HG03432 (cell line): ENCODE results near the gene DDX39B.
"Not testable (repeated sequence)": the region's sequence is repeated elsewhere in the genome, so short reads cannot be mapped to it uniquely, and the experiment has no call there.

Source experiments
- ATAC-seq: cut with Tn5 transposase; IDR thresholded peaks from one replicate; pipeline ENCODE4 v1.9.1; 2021; ENCODE audit warnings: mild to moderate bottlenecking, moderate library complexity; ENCODE audit not compliant: unreplicated experiment

The DDX39B gene

DNA sequence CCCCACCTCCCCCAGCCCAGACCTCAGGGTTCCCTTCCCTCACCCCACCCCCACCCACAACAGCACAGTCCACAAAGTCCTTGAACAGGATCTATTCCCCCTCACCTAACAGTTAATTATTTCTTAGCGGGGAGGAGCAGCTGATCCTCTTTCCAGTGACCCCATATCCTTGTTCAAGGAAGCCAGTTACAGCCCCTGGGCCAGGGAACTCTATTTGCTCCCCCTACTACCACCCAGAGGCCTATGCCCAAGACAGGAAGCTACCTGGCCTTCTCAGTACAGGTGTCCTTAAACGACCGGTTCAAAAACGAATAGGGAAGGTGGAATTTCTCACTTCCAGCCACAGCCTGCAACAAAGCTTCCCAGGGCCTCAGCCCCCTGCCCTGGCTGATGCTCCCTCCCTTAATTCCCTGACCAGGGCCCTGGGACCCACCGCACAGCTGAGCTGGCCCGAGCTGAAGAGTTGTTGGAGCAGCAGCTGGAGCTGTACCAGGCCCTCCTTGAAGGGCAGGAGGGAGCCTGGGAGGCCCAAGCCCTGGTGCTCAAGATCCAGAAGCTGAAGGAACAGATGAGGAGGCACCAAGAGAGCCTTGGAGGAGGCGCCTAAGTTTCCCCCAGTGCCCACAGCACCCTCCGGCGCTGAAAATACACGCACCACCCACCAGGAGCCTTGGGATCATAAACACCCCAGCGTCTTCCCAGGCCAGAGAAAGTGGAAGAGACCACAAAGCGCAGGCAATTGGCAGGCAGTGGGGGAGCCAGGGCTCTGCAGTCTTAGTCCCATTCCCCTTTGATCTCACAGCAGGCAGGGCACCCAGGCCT is 12.3 kb downstream of the DDX39B start:
- ATAC-seq = no peak

GRCh38 chr6:31528821-31529328 is 12.9 kb downstream of the DDX39B start, which contains the start of gene MCCD1:
Gene MCCD1, plus strand, starts transcription at chr6:31528962. Its CDS starts 53 bp downstream, at chr6:31529015.
- ATAC-seq = no peak

GRCh38 chr6:31528307-31528777 is 13.5 kb downstream of the DDX39B start:
- no peak for ATAC-seq

GRCh38 chr6:31525932-31526591 is 15.7 kb downstream of the DDX39B start:
- no peak for ATAC-seq

DNA sequence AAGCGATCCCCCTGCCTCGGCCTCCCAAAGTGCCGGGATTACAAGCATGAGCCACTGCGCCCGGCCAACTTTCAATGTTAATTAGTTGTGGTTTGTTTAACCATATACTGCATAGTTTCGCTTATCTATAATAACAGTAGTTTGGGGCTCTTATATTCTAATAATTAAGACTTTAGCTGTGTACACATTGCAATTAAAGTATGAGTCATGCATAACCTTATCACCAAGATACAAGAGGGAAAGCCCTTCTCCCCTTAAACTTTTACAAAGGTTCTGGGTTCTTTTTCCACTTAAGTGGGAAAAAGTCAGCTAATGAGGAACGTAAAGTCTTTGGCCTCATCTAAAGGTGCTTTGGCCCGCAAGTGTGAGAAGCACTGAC is 16.3 kb downstream of the DDX39B start:
- ATAC-seq = no peak

DNA sequence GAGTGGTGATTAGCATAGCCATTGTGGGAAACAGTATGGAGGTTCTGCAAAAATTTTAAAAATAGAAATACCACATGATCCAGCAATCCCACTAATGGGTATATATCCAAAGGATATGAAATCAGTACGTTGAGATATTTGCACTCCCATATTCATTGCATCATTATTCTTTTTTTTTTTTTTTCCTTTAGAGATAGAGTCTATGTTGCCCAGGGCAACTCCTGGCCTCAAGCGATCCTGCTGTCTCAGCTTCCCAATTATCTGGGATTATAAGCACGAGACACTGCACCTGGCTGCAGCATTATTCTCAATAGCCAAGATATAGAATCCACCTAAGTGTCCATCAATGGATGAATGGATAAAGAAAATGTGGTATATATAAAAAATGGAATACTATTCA is 20.0 kb downstream of the DDX39B start:
- ATAC-seq = no peak

GRCh38 chr6:31513456-31514165 is 28.2 kb downstream of the DDX39B start:
- ATAC-seq = no peak

DNA sequence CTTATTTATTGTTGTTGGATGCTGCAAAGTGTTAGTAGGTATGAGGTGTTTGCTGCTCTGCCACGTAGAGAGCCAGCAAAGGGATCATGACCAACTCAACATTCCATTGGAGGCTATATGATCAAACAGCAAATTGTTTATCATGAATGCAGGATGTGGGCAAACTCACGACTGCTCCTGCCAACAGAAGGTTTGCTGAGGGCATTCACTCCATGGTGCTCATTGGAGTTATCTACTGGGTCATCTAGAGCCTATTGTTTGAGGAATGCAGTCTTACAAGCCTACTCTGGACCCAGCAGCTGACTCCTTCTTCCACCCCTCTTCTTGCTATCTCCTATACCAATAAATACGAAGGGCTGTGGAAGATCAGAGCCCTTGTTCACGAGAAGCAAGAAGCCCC is 31.8 kb downstream of the DDX39B start:
- ATAC-seq = no peak

GRCh38 chr6:31509036-31509435 is 32.8 kb downstream of the DDX39B start:
- not testable (repeated sequence) for ATAC-seq

DNA sequence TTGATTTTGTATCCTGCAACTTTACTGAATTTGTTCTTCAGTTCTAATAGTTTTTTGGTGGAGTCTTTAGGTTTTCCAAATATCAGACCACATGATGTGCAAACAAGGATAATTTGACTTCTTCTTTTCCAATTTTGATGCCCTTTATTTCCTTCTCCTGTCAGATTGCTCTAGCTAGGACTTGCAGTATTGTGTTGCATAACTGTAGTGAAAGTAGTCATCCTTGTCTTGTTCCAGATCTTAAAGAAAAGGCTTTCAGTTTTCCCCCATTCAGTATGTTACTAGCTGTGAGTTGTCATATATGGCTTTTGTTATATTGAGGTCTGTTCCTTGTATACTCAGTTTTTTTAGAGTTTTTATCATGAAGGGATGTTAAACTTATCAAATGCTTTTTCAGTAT is 39.2 kb downstream of the DDX39B start:
- no peak for ATAC-seq

DNA sequence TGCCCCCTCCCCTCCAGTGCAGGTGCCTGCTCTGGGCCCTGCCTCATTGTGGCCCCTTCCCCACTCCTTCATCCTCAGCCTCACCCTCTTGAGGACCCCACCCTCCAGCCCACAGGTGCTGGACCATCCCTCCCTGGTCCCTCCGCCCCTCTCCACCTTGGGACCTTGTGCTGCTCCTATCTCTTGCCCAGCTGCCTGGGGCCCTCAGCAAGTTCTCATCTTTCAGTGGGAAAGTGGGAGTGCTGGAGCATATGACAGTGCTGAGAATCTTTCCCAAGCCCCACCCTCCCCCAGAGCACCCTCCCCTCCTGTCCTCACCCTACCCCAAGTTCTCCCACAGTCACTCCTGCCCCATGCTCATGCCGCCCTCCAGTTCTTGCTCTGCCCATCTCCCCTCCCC is 42.2 kb downstream of the DDX39B start:
- ATAC-seq = not testable (repeated sequence)

DNA sequence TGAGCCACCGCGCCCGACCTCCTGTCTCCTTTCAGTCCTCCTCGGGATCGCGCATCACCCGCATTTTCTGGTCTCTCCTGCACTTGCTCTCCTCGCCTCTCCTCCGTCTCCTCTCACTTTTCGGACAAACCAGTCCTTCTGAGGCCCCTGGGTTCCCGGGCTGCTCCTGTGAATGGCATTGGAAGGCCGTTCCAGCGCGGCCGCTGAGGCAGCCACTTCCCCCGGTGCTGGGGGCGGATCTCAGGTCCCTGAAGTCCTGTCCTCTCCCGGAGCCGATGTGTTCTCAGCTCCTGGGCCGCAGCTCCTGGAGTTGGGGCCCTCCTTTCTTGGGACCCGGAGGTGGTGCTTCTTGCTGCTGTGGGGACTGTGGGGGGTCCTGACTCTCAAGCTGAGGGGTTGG is 43.1 kb downstream of the DDX39B start:
- no peak for ATAC-seq

GRCh38 chr6:31497531-31498476 is 44.0 kb downstream of the DDX39B start, which contains the start of gene MICB:
Gene MICB, plus strand, starts transcription at chr6:31498145. Its CDS starts 49 bp downstream, at chr6:31498194.
- peak; percentile 50 for ATAC-seq

GRCh38 chr6:31496826-31497225 is 45.0 kb downstream of the DDX39B start:
- ATAC-seq = not testable (repeated sequence)

- no peak for ATAC-seq
These were observed 46.2 kb downstream of the DDX39B start for GRCh38 chr6:31495580-31495979.

DNA sequence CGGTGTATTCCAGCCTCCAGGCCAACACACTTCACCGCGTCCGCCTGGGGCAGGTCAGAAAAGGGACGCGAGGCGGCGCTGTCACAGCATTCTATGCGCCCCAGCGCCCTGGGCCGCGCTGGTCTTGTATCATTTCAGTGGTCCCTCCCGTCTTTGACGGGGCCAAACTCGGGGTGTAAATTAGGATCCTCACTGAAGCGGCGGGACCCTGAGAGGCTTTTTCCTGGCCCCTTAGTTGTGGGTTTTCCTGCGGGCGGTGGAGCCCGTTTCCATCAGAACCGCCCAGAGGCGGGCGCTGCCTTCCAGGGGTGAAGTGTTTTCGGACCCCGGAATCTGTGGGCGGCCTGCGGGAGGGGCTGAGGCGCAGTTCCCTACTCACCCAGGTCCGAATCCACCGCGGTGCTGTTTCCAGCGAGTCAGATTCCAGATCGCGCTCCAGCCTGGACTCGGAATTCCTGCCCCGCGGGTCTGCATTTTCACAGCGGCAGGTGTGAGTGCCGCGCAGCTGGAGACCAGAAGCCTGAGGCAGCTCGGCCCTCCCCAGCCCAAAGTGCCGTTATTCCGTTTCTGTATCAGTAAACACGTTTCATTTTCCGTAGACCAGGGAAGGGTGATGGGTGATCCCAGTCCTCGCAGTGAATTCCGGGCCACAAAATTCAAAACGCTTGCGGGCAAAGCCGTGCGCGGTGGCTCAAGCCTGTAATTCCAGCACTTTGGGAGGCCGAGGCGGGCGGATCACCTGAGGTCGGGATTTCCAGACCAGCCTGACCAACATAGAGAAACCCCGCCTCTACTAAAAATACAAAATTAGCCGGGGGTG is 47.7 kb downstream of the DDX39B start:
- ATAC-seq = peak; percentile 55

DNA sequence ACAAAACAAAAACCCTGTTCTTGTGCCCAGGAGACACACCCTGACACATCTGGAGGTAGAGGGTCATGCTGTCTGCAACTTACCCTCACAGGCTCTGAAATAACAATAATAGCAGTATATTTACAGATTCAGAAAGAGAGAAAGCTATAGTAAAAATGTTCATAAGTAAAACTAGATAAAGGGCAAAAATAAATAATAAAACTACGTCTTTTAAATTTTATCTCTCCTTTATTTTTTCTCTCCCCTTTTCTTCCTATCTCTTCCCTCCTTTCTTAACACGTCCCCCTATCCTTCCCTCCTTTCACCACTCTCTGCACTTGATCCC is 48.3 kb downstream of the DDX39B start:
- not testable (repeated sequence) for ATAC-seq

DNA sequence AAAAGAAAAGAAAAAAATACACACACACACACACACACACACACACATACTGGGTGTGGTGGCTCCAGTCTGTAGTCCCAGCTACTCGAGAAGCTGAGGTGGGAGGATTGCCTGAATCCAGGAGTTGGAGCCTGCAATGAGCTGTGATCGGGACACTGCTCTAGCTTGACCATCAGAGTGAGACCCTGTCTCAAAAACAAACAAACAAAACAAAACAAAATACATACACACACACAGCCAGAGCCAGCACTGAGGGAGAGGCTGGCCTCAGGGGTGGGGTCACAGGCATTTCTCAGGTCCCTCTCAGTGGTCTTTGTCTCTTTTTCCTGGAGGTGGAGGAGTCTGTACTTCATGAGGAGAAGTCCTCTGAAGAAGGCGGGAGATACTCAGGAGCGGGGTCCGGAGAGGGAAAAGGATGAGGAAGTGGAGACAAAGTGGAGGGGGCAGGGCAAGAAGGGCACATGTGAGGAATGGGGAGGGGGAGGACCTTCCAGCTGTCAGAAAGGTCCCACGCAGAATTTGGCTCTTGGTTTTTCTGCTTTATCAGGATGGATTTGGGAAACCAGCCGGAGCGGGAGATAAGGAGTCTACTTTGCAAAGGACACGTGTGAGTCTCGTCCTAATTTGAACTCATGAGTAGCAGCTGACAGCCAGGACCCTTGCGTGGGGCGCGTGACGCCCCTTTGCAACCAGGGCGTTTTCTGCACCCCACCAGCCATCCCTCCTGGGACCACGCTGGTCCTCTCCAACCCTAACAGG is 51.5 kb downstream of the DDX39B start:
- ATAC-seq = no peak

DNA sequence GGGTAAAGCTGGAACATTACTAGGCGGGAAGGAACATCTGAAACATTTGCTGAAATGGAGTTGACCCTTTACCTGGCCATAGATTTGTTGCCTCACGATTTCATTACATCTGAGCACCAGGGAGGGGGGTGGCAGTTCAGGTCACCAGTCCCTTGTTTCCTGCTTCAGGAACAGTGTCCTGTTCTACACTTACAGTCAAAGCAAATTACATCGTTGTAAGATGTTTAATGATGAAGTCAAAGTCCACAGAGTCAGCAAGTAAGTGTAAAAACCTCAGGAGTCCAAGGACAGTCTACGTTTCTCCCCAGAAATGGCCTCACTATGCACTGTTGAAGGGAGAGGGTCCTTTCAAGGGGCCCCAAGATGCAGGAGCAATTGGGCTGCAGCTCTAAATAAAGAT is 52.7 kb downstream of the DDX39B start:
- ATAC-seq = no peak
